NAMALWA (cell line): ENCODE results near the gene KCNJ4.
"Not testable (repeated sequence)": the region's sequence is repeated elsewhere in the genome, so short reads cannot be mapped to it uniquely, and the experiment has no call there.

ENCODE experiments used
- DNase-seq: peaks from one replicate; pipeline ENCODE4 v3.0.0-alpha.2; 2015; ENCODE audit warnings: low spot score

The KCNJ4 gene

GRCh38 chr22:38470179-38470578, 15.2 kb upstream of the KCNJ4 start:
- DNase-seq = not testable (repeated sequence)

GRCh38 chr22:38469306-38469781, 14.3 kb upstream of the KCNJ4 start:
- no peak for DNase-seq

- no peak for DNase-seq
Observed at GRCh38 chr22:38468443-38469305, 13.7 kb upstream of the KCNJ4 start.

DNA sequence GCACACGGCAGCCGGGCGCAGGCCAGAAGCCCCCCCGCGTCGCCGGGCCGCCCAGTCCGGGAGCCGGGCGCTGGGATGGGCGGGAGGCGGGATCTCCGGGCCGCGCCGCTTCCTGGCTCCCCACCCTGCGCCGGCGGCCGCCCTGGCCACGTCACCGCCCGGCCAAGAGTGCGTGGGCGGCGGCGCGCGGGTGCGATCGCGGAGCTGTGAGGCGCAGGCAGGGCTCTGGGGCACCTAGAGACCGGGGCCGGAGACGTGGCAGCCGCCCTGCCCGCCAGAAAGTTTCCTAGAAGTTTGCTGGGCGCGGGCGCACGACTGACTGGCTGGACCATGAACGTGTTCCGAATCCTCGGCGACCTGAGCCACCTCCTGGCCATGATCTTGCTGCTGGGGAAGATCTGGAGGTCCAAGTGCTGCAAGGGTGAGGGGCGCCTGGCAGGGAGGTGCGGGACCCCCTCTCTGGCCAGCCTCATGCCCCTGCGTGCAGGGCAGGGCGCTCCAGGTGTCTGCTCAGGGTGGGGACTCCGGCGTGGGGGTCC, 13.0 kb upstream of the KCNJ4 start, which contains the start of gene KDELR3:
Gene KDELR3, plus strand, starts transcription at position 193 of the 539 bp plus-strand sequence. Its CDS starts 138 bp downstream, at position 331.
- no peak for DNase-seq

DNA sequence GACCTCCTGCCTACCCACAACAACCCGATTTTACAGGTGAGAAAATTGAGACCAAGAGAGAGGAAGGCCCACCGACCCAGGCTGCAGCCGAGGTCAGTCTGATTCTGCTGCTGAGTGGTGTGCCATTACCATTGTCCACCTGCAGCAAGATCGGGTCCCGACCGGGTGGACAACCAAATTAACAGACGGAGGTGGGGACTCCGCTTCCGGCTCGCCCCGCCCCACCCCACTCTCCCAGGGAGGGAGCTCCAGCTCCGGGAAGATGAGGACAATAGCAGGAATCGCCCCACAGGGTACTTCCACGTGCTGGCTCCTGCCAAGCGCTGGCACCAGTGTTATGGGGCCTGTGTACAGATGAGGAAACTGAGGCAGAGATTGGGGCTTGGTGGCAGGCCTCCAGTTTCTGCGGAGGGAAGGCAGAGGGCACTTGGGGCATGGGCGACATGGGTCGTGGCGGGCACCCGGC, 12.5 kb upstream of the KCNJ4 start:
- no peak for DNase-seq

DNA sequence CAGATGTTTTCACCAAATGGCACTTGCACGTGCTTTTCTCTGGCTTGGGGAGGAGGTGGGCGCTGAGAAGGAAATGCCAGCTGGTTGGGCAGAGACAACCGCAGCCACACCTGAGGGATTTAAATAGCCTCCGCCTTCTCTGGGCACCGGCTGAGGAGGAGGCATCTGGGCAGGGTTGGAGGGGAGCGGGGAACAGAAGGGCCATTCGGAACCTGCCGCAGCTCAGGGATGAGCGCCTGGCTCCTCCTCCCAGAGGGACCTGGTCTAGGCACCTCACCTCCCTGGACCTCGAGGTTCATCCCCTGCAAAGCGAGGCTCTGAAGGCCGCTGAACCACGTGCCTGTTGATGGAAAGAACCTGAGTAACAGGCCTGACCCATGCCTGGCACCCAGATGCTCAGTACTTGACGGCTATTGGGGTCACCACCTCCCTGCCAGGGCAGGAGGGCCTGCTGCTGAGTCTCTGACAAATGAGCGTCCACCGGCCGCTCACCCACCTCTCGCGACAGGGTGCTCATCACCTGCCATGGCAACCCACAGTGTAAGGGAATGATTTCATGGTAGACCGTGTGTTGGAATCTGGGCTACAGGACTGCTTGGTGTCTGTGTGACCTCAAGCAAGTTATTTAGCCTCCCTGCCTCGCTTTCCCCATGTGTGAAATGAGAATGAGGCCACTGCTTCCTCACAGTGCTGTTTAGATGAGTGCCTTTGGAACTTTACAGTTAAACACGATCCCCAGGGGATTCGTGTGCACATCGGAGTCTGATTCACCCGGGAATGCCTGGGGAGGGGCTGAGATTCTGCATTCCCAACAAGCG, 10.9 kb upstream of the KCNJ4 start:
- DNase-seq = no peak

GRCh38 chr22:38464992-38465672, 10.1 kb upstream of the KCNJ4 start:
- DNase-seq = no peak

DNA sequence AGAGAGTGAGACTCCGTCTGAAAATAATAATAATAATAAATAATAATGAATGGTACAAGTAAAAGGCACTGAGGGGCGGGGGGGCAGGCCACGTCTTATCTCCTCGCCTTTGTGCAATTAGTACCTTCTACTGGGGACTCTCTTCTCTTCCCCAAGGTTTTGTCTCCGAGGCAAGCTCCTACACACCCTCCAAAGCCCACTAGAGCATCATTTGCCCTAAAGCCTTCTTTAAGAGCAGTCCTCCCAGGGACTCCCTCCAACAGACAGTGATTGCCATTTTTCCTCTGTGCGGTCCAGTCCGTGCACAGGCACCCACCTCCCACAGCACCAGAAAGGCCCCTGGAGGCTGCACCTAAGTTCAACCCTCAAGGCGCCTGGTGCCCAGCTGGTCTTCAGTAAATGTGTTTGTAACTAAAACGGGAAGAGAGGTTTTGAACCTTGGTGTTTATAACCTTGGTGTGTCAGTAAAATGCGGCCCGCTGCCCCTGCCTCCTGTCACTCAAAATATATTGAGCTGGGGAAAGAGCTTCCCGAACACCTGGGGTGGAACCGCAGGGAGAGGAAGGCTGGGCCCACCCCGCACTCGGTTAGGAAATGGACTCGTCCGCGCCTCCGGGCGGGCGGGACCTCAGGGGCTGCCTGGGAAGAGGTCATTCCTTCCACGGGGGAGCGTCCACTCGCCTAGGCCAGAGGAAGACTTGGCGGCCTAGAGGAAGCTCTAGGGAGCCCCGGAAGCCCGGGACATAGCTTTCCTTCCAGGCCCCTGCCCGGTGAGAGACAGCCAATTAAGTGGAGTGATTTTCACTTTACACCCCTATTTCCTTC, 8.2 kb upstream of the KCNJ4 start:
- DNase-seq = no peak

DNA sequence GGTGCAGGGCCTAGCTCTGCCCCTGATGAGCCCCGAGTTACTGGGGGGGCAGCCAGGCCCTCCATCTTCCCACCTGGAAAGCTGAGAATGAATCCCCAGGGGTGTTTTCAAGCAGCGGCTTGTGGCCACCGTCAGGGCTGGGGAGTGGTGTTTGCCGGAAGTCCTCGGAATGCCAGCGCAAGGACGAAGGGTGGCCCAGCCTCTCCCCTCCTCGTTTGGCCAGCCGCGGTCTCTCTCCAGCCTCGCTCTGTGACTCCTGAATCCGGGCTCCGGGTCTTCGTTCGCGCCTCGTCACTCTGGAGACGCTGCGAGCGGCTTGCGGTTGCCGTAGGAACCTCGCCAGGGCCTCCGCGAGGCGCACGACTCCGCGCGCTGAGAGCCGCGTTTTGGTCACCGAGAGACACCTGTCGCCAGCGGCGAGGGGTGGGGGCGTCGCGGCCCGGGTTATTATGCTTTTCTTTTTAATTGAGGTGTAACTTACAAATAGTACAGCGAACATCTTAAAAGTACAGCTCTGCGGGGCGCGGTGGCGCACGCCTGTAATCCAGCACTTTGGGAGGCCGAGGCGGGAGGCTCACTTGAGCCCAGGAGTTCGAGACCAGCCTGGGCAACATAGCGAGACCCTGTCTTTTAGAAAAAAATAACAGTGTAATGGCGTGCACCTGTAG, 6.5 kb upstream of the KCNJ4 start:
- DNase-seq = peak; percentile 69

- no peak for DNase-seq
Observed at GRCh38 chr22:38461057-38461413, 6.0 kb upstream of the KCNJ4 start.

GRCh38 chr22:38460426-38460840, 5.4 kb upstream of the KCNJ4 start:
- no peak for DNase-seq

- DNase-seq = no peak
Observed at GRCh38 chr22:38456841-38457699, 2.1 kb upstream of the KCNJ4 start.

DNA sequence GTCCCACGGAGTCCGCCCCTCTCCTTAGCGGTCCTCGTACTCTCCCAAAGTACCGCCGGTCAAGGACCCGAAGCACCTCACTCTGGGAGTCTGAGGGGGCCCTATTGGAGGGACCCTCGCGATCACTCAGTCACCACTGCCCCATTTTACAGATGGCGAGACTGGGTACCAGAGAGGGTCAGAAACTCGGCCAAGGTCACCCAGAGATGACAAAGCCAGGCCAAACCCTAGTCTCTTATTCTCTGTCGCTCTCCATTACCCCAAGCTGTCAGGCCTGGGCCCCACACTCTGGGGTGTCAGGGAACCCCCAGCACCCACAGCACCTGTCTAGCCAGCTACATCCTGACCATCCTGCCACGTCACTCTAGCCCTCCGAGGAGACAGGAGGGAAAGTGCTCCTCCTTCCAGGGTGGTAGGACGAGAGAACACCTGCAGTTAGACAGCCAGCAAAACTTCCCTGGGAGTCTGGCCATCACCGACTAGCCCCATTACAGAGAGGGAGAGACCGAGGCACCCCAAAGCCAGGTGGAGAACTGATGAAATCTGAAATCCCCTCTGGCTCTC, 1.4 kb upstream of the KCNJ4 start:
- no peak for DNase-seq

- DNase-seq = no peak
Observed at GRCh38 chr22:38455530-38456271, 702 bp upstream of the KCNJ4 start.

DNA sequence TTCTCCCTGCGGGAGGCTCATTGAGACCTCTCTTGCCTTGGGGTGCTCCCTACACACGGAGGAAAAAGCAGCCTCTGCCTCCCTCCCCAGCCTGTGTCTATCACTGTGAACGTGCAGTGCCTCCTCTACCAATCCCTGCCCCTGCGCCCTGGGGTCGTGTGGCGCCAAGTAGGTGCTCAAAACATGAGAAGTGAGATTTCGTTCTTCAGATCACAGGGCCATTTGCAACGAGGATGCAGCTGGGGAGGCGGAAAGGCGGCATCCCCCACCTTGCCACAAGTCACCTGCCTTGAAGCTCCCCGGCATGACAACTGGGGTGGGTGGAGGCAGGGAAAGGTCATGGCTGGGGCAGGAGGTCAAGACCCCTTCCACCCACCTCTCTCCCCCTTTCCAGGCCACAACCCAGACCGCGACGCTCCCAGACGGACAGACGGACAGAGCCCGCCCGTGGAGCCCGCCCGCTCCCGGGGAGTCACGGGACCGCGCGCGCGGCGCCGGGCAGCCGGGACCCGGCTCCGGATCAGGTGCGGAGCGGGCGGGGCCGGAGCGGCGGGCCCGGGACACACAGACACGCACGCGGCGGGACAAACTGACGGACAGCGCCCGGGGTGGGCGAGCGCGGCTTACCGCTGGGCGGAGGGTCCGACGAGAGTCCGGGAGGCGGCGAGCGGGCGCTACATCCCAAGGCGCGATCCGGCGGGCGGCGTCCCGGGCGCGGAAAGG, 485 bp downstream of the KCNJ4 start:
- peak; percentile 43 for DNase-seq

DNA sequence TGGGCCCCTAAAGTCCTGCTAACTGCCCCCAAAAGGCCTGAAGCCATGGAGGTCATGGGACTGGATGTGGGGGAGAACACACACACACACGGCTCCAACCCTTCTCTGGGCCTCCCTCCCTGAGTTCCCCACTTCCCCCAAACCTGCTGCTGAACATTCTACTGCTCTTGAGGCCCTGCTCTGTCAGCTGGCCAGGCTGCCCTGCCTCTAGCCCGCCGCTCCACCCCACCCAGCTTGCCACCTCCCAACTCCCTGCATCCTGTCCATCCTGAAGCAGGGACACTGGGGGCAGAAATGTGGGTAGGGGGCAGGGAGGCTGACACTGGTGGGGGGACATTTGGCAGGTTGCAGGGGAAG, 1.0 kb downstream of the KCNJ4 start:
- DNase-seq = no peak

DNA sequence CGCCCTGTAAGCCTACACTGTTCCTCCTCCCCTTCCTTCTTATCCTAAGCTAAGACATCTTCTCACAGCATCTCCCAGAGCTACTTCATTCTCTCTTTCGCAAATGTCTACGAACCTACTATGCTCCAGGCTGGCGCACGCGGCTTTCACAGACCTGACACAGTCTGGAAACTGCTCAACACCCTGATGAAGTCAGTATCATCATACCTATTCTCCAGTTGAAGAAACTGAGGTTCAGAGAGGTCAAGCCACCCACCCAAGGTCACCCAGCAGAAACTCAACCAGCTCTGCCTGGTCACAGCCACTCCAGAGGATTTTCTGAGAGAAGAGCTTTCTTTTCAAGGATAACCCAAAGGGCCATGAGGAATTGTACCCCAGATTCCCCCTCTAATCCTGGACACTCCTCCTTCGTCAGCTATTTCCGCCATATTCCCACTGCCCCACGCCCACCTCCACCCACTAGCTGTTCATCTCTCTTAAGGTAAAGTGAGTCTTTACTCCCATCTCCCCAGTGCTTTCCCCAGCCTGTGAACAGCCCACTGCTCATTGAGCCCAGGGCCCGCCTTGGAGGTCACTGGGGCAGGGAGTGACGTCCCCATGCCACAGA, 1.8 kb downstream of the KCNJ4 start:
- no peak for DNase-seq
